Measurements from ENCODE around the gene NF2.

GRCh38 chr22:29603358-29604075 is at the start of gene NF2:
- TF ChIP-seq TAF1 (IDR thresholded peaks at IDR 0.05; ENCODE audit: low read depth, low read length) (peak; percentile 14; the same call in 1 of the 2 replicates), POLR2AphosphoS5 (IDR thresholded peaks at IDR 0.05; ENCODE audit: low read depth, low read length) (peak; percentile 42; the same call in 1 of the 2 replicates)
